ENCODE measurements around the gene MYO7B.

Gene MYO7B

DNA sequence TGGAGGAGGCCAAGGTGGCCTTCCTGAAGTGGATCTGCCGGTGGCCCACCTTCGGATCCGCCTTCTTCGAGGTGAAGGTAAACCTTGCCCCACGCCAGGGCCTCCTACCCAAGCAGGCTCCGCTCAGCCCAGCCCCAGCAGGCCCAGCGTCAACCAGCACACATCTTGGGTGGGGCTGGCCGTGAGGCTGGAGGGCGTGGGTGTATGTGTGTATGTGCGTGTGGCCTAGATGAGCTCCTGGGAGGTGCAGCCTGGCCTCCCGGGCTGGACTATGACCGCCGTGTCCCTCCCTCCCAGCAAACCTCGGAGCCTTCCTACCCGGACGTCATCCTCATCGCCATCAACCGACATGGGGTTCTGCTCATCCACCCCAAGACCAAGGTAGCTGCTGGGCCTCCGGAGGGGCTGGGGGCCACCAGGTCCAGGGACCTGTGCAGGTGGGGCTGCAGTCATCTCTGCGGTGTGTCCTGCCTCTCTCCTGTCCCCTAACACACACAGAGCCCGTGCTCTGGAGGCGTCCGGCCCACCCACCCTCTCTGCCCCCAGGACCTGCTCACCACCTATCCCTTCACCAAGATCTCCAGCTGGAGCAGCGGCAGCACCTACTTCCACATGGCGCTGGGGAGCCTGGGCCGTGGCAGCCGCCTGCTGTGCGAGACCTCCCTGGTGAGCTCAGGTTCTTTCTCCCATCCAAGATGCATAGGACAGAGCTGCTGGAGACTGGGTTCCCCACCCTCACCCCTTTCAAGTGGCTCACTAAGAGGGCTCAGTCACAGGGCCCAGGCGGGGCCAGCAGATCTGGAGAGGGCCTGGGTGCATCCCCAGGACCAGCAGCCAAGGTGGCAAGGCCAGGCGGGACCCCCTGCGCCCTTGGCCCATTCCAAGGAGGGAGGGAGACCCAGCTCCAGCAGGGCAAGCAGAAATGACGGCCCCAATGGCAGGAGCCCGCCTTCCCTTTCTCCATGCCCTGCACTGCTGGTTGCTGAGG is 101.1 kb downstream of the MYO7B start:
- DNase-seq (ENCODE audit: low read depth in 2 of 2), result no peak

GRCh38 chr2:127637236-127637630 is 101.8 kb downstream of the MYO7B start:
- no peak for DNase-seq (ENCODE audit: low read depth in 2 of 2)

GRCh38 chr2:127637725-127638252 is 102.3 kb downstream of the MYO7B start:
- no peak for DNase-seq (ENCODE audit: low read depth in 2 of 2)

GRCh38 chr2:127638361-127639110 is 103.1 kb downstream of the MYO7B start:
- no peak for DNase-seq (ENCODE audit: low read depth in 2 of 2)

GRCh38 chr2:127639111-127639474 is 103.6 kb downstream of the MYO7B start:
- DNase-seq (ENCODE audit: low read depth in 2 of 2), result no peak

- peak in 1 of 2 donors; percentile 35 for DNase-seq (ENCODE audit: low read depth in 2 of 2)
Observed at GRCh38 chr2:127640082-127641072, 104.9 kb downstream of the MYO7B start.

- no peak for DNase-seq (ENCODE audit: low read depth in 2 of 2)
Observed at GRCh38 chr2:127641133-127641532, 105.7 kb downstream of the MYO7B start.

- DNase-seq (ENCODE audit: low read depth in 2 of 2), result peak; percentile 30 to 31
Observed at GRCh38 chr2:127641846-127642507, 106.5 kb downstream of the MYO7B start.

DNA sequence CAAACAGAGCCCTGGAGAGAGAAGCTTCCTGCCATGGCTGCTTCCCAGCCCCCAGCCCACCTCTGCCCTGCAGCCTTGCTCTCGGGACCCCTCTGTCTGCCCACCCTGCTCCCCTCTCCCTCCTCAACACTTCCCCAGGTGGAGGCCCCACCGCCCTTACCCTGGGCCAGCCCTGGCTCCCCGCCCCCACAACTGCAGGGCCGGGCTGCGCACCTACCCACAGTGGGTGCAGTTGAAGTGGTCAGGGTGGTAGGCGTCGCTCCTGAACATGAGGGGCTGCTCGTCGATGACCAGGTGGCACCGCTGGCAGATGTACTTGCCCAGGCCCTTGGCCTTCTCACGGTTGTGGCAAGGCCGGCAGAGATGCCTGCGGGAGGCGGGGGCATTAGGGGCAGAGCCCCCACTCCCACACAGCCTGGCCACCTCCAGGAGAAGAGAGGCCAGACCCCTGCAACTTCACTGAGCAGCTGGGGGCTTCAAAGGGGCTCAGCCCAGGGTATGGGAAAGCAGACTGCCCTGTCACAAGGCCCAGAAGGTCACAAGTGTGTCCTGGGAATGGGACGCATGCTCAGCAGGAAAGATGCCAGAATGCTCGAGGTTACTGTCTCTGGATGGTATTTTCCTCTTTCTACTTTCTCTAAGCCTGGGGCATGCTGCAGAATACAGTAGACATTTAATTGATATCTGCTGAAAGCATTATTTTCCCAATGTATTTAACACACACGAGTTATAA is 107.4 kb downstream of the MYO7B start:
- no peak for DNase-seq (ENCODE audit: low read depth in 2 of 2)

GRCh38 chr2:127643439-127644065 is 108.1 kb downstream of the MYO7B start:
- no peak for DNase-seq (ENCODE audit: low read depth in 2 of 2)

DNA sequence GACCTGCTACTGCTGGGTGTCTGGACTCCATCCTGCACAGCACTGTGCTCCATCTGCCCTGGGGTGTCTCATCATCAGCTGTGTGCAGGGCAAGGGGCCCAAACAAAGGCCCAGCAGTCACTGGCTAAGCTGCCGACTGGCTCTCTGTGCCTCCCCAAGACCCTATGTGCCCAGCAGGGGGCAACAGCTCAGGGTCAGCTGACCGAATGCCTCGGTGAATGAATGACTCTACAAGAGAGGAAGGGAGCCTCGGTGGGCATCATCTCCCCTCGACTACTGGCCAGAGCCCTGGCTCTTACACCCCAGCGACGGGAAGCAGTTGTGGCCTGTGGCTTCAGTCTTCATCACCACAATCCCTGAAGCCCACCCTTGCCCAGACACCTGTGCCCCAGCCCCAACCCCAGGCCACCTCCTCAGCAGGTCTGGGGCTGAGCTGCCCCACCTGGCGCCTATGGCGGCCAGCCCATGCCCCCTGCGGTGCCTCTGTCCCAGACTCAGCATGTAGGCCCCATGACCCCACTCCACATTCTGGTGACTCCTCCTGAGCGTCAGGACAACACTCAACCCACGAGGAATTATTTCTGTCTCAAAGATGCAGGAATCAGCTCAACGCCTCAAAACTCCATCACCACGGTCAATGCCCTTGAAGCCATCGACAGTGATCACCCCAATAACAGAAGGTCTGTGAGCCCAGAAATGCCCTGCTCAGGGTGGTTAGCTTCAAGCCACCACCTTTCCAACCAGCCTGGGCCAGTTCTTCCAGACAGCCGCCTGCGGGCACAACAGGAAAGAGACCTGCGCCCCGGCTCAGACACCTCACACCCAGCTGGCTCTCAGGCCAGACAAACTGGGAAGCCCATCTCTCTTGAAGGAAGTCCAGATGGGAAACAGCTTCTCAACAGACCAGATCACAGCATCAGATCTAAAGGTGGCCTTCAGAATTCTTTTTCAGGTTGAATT is 108.9 kb downstream of the MYO7B start:
- DNase-seq (ENCODE audit: low read depth in 2 of 2), result no peak

- no peak for DNase-seq (ENCODE audit: low read depth in 2 of 2)
Observed at GRCh38 chr2:127645026-127645394, 109.5 kb downstream of the MYO7B start.

DNA sequence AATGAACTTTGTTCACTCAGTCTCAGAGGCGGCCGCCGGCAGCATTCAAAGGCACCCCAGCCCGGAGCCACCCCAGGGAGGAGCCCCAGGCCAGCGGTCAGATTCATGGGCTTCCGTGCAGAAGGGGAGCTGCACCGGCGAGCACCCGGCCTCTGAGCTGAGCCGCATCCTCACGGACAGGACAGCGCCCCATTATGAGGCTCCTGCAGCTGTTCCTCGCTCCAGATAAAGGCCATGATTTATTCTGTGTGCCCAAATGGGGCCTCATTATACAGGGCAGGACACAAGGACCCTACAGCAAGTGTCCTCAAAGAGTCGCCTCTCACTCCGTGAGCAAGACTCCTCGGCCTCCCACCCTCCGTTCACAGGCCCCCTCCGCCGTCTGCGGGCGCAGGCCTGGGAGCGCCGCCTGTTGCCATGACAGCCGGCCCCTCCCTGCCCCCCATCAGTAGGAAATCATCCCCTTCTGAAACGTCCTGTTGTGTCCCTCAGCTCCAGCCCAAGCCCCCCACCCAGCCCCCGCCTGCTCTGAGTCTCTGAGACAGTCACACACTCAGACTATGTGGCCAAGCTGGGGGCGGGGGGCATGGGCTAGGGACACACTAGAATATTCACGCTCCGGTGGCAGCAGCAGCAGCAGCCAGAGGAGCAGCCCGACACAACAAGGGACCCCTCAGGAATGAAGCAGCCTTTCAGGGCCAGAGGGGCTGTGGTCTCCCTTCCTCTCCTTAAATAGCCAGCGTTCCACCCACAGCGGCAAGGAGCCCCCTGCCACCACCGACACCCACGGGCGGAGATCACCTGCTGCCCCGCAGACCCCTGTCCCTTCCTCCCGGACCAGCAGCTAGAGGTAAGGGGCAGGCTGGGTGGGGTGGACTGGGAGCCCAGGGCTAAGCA is 110.2 kb downstream of the MYO7B start, which contains the start of gene GPR17:
TSS of gene GPR17 (plus strand) at position 759 of the 897 bp plus-strand sequence. CDS start 4,583 bp downstream, outside the sequence.
- DNase-seq (ENCODE audit: low read depth in 2 of 2), result no peak

- no peak for DNase-seq (ENCODE audit: low read depth in 2 of 2)
Observed at GRCh38 chr2:127646487-127647241, 111.2 kb downstream of the MYO7B start.

- no peak for DNase-seq (ENCODE audit: low read depth in 2 of 2)
Observed at GRCh38 chr2:127647242-127648190, 112.0 kb downstream of the MYO7B start.

All from stimulated activated CD4-positive, alpha-beta T cell treated with anti-CD3 and anti-CD28 coated beads, Interleukin-1b, Interleukin-23, amount 100 ng/mL, for 4 hours (primary cell).